SJSA1 (cell line): ENCODE measurements around the gene ALG6. TPM values are rescaled to one million over a fixed set of nuclear protein-coding genes. Genes with fewer than 3 reads are reported as not detected.
"Not testable (repeated sequence)": the region's sequence is repeated elsewhere in the genome, so short reads cannot be mapped to it uniquely, and the experiment has no call there.

Experiments used
- DNase-seq, 2 experiments: peaks; one replicate each; pipeline ENCODE4 v3.0.0-alpha.2; 2015 to 2020; ENCODE audit warnings: low spot score in 2 of 2, low read depth in 1 of 2
- H3K27ac ChIP-seq: fragments of 250-450 bp; sonication (Bioruptor Pico); 2 replicates; pipeline ENCODE4 v1.5.1; 2020; ENCODE audit warnings: mild to moderate bottlenecking, moderate library complexity
- H3K27me3 ChIP-seq: fragments of 250-450 bp; sonication (Bioruptor Pico); replicated peaks from 2 replicates; pipeline ENCODE4 v1.5.1; 2020; ENCODE audit warnings: mild to moderate bottlenecking, moderate library complexity
- H3K36me3 ChIP-seq: fragments of 250-450 bp; sonication (Bioruptor Pico); 2 replicates; pipeline ENCODE4 v1.5.1; 2020; ENCODE audit warnings: mild to moderate bottlenecking
- H3K4me1 ChIP-seq: fragments of 250-450 bp; sonication (Bioruptor Pico); replicated peaks from 2 replicates; pipeline ENCODE4 v1.6.1; 2021; ENCODE audit warnings: mild to moderate bottlenecking
- H3K4me3 ChIP-seq: fragments of 250-450 bp; sonication (Bioruptor Pico); 2 replicates; pipeline ENCODE4 v1.5.1; 2020; ENCODE audit warnings: mild to moderate bottlenecking
- H3K9me3 ChIP-seq: fragments of 250-450 bp; sonication (Bioruptor Pico); replicated peaks from 2 replicates; pipeline ENCODE4 v1.5.1; 2020; ENCODE audit warnings: mild to moderate bottlenecking
- total RNA-seq: library from RNA; depleted of rRNA; stranded (reverse); fragments of >200 nt; shearing (Covaris generic); gene quantifications from 2 replicates; pipeline ENCODE4 v1.2.3, GENCODE V29; 2014

ALG6 gene
- total RNA-seq, 1 experiment from 2014 or later = 14.5 TPM

DNA sequence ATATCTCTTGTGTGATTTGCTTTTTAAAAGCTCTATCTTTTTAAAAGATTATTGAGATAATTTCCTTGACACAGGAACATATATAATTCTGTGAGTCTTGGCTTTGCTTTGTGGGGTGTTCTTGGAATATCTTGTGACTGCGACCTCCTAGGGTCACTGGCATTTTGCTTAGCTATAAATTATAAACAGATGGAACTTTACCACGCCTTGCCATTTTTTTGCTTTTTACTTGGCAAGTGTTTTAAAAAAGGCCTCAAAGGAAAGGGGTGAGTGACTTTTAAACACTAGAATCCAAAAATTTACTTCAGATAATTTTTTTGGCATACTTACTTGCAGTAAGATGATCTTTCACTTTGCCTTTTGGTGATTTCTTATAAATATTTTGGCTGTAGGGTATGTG, 43.6 kb downstream of the ALG6 start:
- Histone ChIP-seq H3K9me3 (no peaks in the 10 kb centered on the region), H3K36me3 (no peaks in the 10 kb centered on the region), H3K27ac (no peak overlapping the region), H3K4me3 (no peak overlapping the region), H3K4me1 (no peaks in the 10 kb centered on the region), H3K27me3 (no peaks in the 10 kb centered on the region)
- no peak for DNase-seq

GRCh38 chr1:63413394-63413793, 46.0 kb downstream of the ALG6 start:
- no peak for DNase-seq
- Histone ChIP-seq H3K4me1 (no peaks in the 10 kb centered on the region), H3K9me3 (no peaks in the 10 kb centered on the region)

GRCh38 chr1:63414691-63415365, 47.4 kb downstream of the ALG6 start:
- no peak for DNase-seq
- Histone ChIP-seq H3K36me3 (no peaks in the 10 kb centered on the region), H3K4me3 (no peak overlapping the region), H3K4me1 (no peaks in the 10 kb centered on the region), H3K27me3 (no peaks in the 10 kb centered on the region), H3K9me3 (no peaks in the 10 kb centered on the region), H3K27ac (no peak overlapping the region)

More at GRCh38 chr1:63413394-63413793, 46.0 kb downstream of the ALG6 start:
- no peaks in the 10 kb centered on the region for H3K36me3 ChIP-seq
- no peaks in the 10 kb centered on the region for H3K27me3 ChIP-seq
- no peak overlapping the region for H3K27ac ChIP-seq
- H3K4me3 ChIP-seq = no peak overlapping the region

DNA sequence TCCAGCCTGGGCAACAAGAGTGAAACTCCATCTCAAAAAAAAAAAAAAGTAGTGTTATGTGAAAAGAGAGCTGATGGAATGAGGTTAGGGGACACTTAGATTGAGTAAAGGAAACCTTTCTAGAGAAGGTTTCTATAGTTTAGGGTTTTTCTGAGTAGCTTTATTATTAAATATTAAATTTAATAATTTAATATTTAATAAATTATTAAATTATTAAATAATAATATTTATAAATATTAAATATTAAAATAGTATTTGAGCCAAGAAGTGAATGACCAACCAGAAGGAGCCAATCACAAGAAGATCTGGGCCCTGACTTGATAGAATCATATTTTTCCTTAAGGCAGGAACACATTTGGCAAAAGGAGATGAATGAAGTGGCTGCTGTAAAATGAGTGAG, 50.7 kb downstream of the ALG6 start:
- no peaks in the 10 kb centered on the region for H3K4me1 ChIP-seq
- no peak overlapping the region for H3K27ac ChIP-seq
- H3K36me3 ChIP-seq = no peaks in the 10 kb centered on the region
- H3K9me3 ChIP-seq = no peaks in the 10 kb centered on the region
- H3K4me3 ChIP-seq = no peak overlapping the region
- H3K27me3 ChIP-seq = no peaks in the 10 kb centered on the region
- no peak for DNase-seq

GRCh38 chr1:63420746-63421145, 53.3 kb downstream of the ALG6 start:
- H3K27ac ChIP-seq, H3K36me3 ChIP-seq, H3K27me3 ChIP-seq, H3K4me3 ChIP-seq, H3K4me1 ChIP-seq, DNase-seq, H3K9me3 ChIP-seq: not testable (repeated sequence)

GRCh38 chr1:63423649-63424048, 56.2 kb downstream of the ALG6 start:
- Histone ChIP-seq H3K9me3 (no peaks in the 10 kb centered on the region), H3K27ac (no peak overlapping the region), H3K4me1 (no peaks in the 10 kb centered on the region), H3K4me3 (no peak overlapping the region), H3K27me3 (no peaks in the 10 kb centered on the region), H3K36me3 (no peaks in the 10 kb centered on the region)
- DNase-seq = no peak

DNA sequence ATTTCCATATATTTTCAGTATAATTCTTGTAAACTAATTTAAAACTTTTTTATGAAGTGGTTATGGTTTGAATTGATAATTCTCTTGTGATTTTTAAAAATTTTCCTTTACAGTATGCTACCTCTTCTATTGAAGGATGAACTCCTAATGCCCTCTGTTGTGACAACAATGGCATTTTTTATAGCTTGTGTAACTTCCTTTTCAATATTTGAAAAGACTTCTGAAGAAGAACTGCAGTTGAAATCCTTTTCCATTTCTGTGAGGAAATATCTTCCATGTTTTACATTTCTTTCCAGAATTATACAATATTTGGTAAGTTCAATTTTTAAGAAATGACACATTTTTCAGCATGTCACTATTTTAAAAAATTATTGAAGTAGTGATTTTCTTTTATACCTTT, 61.4 kb downstream of the ALG6 start:
- DNase-seq = no peak
- no peak overlapping the region for H3K4me3 ChIP-seq
- H3K27ac ChIP-seq = no peak overlapping the region
- H3K9me3 ChIP-seq = no peaks in the 10 kb centered on the region
- H3K27me3 ChIP-seq = no peaks in the 10 kb centered on the region
- H3K36me3 ChIP-seq = no peaks in the 10 kb centered on the region
- no peaks in the 10 kb centered on the region for H3K4me1 ChIP-seq

GRCh38 chr1:63429281-63429680, 61.9 kb downstream of the ALG6 start:
- Histone ChIP-seq H3K4me1 (no peaks in the 10 kb centered on the region), H3K36me3 (no peaks in the 10 kb centered on the region), H3K4me3 (no peak overlapping the region), H3K9me3 (no peaks in the 10 kb centered on the region), H3K27me3 (no peaks in the 10 kb centered on the region), H3K27ac (no peak overlapping the region)
- no peak for DNase-seq

DNA sequence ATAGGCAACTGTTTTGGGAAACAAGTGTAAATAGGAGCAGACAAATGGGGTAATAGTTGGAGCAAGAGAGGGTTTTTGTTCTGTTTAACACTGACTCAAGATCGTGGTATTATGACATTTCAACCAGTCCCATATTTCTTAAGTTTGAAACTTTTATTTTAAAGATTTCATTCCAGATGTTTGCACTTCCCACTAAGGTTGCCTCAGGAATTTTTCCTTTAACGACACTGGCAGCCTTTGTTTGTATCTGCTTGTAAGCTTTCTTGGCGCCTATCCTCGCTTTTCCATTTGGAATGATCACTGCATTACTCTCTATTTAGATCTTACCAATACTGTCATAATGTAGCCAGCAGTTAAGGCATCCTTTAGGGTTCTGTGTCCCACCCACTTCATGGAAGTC, 67.7 kb downstream of the ALG6 start:
- H3K9me3 ChIP-seq = no peaks in the 10 kb centered on the region
- H3K4me1 ChIP-seq = no peaks in the 10 kb centered on the region
- H3K27ac ChIP-seq = no peak overlapping the region
- H3K36me3 ChIP-seq = no peaks in the 10 kb centered on the region
- H3K4me3 ChIP-seq = no peak overlapping the region
- DNase-seq = no peak
- H3K27me3 ChIP-seq = no peaks in the 10 kb centered on the region

GRCh38 chr1:63442141-63442475, 74.7 kb downstream of the ALG6 start:
- no peak for DNase-seq
- H3K4me3 ChIP-seq = no peak overlapping the region
- H3K4me1 ChIP-seq = no peaks in the 10 kb centered on the region
- no peak overlapping the region for H3K27ac ChIP-seq
- H3K27me3 ChIP-seq = no peaks in the 10 kb centered on the region
- H3K9me3 ChIP-seq = no peaks in the 10 kb centered on the region
- no peaks in the 10 kb centered on the region for H3K36me3 ChIP-seq

GRCh38 chr1:63448731-63449246, 81.4 kb downstream of the ALG6 start:
- DNase-seq = no peak
- Histone ChIP-seq H3K27me3 (no peaks in the 10 kb centered on the region), H3K4me3 (no peak overlapping the region), H3K9me3 (no peaks in the 10 kb centered on the region), H3K36me3 (no peaks in the 10 kb centered on the region), H3K27ac (no peak overlapping the region), H3K4me1 (peaks cover 4% of the 10 kb centered on the region; the same call in 1 of the 2 replicates)

DNA sequence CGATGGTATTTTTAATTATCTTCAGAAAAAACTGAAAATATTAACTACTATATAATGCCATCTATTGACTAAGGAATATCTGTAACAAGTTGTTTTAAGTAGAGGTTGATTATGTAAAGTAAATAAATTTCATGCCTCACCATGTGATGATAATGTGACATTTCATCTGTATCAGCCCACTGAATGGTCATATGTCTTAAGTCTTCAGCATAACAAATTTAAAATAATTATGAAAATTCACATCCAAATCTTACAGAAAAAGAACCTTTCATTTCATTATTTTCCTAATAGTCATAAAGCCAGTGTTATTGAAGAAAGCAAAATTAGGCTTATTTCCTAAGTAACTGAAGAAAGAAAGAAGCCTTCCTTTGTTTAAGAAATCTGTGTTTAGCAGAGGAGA, 83.0 kb downstream of the ALG6 start:
- no peaks in the 10 kb centered on the region for H3K36me3 ChIP-seq
- no peaks in the 10 kb centered on the region for H3K9me3 ChIP-seq
- H3K27ac ChIP-seq = no peak overlapping the region
- H3K27me3 ChIP-seq = no peaks in the 10 kb centered on the region
- H3K4me1 ChIP-seq = peaks cover 4% of the 10 kb centered on the region; the same call in 1 of the 2 replicates
- H3K4me3 ChIP-seq = no peak overlapping the region
- DNase-seq = no peak

DNA sequence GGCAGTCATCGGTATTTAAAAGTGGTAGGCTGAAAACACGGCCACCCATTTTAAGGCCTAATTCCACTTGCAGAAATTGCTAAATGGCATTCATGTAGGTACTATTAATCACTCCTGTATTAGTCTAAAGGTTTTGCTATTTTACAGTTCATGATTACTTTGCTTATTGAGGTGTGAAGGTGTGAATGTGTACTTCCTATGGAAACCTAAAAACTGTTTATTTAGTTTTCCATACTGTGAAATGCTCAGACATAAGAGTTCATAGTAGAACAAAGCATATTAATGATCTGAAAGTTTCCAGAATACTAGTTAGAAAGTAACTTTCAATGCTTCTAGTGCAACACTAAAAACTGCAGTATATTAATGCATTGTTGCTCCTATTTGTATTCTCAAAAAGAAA, 85.8 kb downstream of the ALG6 start:
- DNase-seq = no peak
- Histone ChIP-seq H3K9me3 (no peaks in the 10 kb centered on the region), H3K27me3 (no peaks in the 10 kb centered on the region), H3K27ac (no peak overlapping the region), H3K36me3 (no peaks in the 10 kb centered on the region), H3K4me1 (peaks cover 4% of the 10 kb centered on the region; the same call in 1 of the 2 replicates), H3K4me3 (no peak overlapping the region)

DNA sequence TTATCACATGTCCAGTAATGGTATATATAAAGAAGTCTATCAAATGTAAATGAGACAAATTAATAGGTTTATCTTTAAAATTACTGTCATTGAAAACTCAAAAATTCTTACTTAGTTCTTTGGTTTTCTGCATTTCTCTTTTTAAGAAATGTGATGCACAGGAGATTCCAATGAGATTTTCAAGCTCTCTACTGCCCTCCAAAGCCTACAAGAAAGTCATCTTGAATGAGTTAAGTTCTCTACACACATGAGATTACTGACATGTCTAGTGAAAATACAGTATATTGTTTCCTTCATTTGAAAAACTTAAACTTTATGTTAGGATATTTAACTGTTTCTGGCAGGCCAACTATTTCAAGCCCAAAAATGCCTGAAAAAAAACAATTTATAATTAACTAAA, 86.8 kb downstream of the ALG6 start:
- Histone ChIP-seq H3K4me3 (no peak overlapping the region), H3K4me1 (peaks cover 4% of the 10 kb centered on the region; the same call in 1 of the 2 replicates), H3K27ac (no peak overlapping the region), H3K27me3 (no peaks in the 10 kb centered on the region), H3K36me3 (no peaks in the 10 kb centered on the region), H3K9me3 (no peaks in the 10 kb centered on the region)
- no peak for DNase-seq

DNA sequence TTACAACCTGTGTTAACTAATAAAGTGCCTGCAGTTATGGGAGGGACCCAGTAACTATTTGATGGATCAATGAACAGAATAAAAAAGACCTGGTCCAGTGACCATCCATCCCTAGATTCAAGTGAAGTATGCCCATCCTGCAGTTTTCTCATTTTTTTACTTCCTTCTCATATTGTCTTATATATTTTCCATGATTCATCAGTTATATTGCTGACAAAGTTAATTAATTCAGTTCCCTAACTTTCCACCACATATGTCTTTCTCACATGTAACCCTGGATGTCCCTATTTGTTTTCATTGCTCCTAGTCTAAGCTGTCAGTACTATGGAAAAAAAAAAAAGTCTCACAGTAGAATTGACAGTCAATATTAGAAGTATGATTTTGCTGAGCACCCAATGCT, 91.3 kb downstream of the ALG6 start:
- H3K9me3 ChIP-seq = 0 out of 2 replicates have a peak, but pooled peaks cover 3% of the 10 kb centered on the region
- no peaks in the 10 kb centered on the region for H3K4me1 ChIP-seq
- H3K27ac ChIP-seq = no peak overlapping the region
- no peak for DNase-seq
- no peak overlapping the region for H3K4me3 ChIP-seq
- H3K36me3 ChIP-seq = peaks cover 10% of the 10 kb centered on the region
- no peaks in the 10 kb centered on the region for H3K27me3 ChIP-seq
